ENCODE results near the gene SLC22A4.

Gene SLC22A4

GRCh38 chr5:132300577-132301343, 6.6 kb downstream of the SLC22A4 start:
- DNase-seq (ENCODE audit: low read depth), result no peak

GRCh38 chr5:132301344-132302271, 7.4 kb downstream of the SLC22A4 start:
- no peak for DNase-seq (ENCODE audit: low read depth)

GRCh38 chr5:132302413-132302812, 8.2 kb downstream of the SLC22A4 start:
- DNase-seq (ENCODE audit: low read depth), result no peak

GRCh38 chr5:132303589-132303988, 9.4 kb downstream of the SLC22A4 start:
- no peak for DNase-seq (ENCODE audit: low read depth)

- no peak for DNase-seq (ENCODE audit: low read depth)
Observed at GRCh38 chr5:132305420-132305819, 11.2 kb downstream of the SLC22A4 start.

GRCh38 chr5:132308701-132309100, 14.5 kb downstream of the SLC22A4 start:
- no peak for DNase-seq (ENCODE audit: low read depth)

GRCh38 chr5:132309679-132310078, 15.5 kb downstream of the SLC22A4 start:
- DNase-seq (ENCODE audit: low read depth), result no peak

- DNase-seq (ENCODE audit: low read depth), result no peak
Observed at GRCh38 chr5:132310141-132310834, 16.1 kb downstream of the SLC22A4 start.

GRCh38 chr5:132313366-132313765, 19.2 kb downstream of the SLC22A4 start:
- DNase-seq (ENCODE audit: low read depth), result no peak

GRCh38 chr5:132313961-132314432, 19.8 kb downstream of the SLC22A4 start:
- no peak for DNase-seq (ENCODE audit: low read depth)

- no peak for DNase-seq (ENCODE audit: low read depth)
Observed at GRCh38 chr5:132315529-132316067, 21.4 kb downstream of the SLC22A4 start.

- DNase-seq (ENCODE audit: low read depth), result no peak
Observed at GRCh38 chr5:132319975-132320374, 25.8 kb downstream of the SLC22A4 start.

GRCh38 chr5:132321109-132321721, 27.0 kb downstream of the SLC22A4 start:
- DNase-seq (ENCODE audit: low read depth), result no peak

GRCh38 chr5:132322266-132322665, 28.1 kb downstream of the SLC22A4 start:
- DNase-seq (ENCODE audit: low read depth), result no peak

- no peak for DNase-seq (ENCODE audit: low read depth)
Observed at GRCh38 chr5:132323202-132323601, 29.0 kb downstream of the SLC22A4 start.

GRCh38 chr5:132325691-132326090, 31.5 kb downstream of the SLC22A4 start:
- no peak for DNase-seq (ENCODE audit: low read depth)

- no peak for DNase-seq (ENCODE audit: low read depth)
Observed at GRCh38 chr5:132327252-132327955, 33.2 kb downstream of the SLC22A4 start.

- no peak for DNase-seq (ENCODE audit: low read depth)
Observed at GRCh38 chr5:132334812-132335211, 40.6 kb downstream of the SLC22A4 start.

- no peak for DNase-seq (ENCODE audit: low read depth)
Observed at GRCh38 chr5:132335402-132335801, 41.2 kb downstream of the SLC22A4 start.

GRCh38 chr5:132339502-132339901, 45.3 kb downstream of the SLC22A4 start:
- no peak for DNase-seq (ENCODE audit: low read depth)
